ENCODE measurements around the gene C19orf67.

DNA sequence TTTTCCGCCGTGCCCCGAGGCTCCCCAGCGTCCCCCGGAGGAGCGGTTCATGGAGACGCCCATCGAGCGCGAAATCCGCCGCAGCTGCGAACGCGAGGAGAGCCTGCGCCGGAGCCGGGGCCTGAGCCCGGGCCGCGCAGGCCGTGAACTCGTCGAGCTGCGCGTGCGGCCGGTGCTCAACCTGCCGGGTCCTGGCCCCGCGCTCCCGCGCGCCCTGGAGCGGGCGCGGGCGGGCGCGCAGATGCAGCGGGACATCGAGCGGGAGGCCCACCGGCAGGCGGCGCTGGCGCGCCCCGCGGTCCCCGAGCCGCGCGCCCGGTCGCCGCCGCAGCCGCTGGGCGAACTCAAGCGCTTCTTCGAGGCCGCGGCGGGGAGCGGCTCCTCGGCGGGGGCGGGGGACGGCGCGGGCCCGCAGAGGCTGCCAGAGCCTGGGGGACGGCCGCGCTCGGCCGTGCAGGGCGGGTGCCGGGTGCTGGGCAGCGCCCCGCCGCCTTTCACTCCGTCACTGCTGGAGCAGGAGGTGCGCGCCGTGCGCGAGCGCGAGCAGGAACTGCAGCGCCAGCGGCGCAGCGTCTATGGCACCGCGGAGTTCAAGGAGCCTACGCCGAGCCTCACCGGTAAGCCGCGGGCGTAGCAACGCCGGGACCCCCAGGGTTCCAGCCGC lies 12.2 kb downstream of the C19orf67 start:
- TF ChIP-seq, protein P1, sequence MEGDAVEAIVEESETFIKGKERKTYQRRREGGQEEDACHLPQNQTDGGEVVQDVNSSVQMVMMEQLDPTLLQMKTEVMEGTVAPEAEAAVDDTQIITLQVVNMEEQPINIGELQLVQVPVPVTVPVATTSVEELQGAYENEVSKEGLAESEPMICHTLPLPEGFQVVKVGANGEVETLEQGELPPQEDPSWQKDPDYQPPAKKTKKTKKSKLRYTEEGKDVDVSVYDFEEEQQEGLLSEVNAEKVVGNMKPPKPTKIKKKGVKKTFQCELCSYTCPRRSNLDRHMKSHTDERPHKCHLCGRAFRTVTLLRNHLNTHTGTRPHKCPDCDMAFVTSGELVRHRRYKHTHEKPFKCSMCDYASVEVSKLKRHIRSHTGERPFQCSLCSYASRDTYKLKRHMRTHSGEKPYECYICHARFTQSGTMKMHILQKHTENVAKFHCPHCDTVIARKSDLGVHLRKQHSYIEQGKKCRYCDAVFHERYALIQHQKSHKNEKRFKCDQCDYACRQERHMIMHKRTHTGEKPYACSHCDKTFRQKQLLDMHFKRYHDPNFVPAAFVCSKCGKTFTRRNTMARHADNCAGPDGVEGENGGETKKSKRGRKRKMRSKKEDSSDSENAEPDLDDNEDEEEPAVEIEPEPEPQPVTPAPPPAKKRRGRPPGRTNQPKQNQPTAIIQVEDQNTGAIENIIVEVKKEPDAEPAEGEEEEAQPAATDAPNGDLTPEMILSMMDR (optimal IDR thresholded peaks at IDR 0.05 in 1 of 3, IDR thresholded peaks at IDR 0.05 in 1 of 3, conservative IDR thresholded peaks at IDR 0.05 in 1 of 3; ENCODE audit: extremely low read depth in 1 of 3, insufficient read depth in 2 of 3, low read length in 3 of 3) = peak in 2 of 3 experiments; percentile 23 to 68
- no peak for TF ChIP-seq EZH2 (IDR thresholded peaks at IDR 0.05; ENCODE audit: low read length)

Measured in keratinocyte (primary cell).